GM21390 (cell line): ENCODE data around the gene NAPSA.

Experiments
- ATAC-seq: cut with Tn5 transposase; IDR thresholded peaks from one replicate; pipeline ENCODE4 v1.9.1; 2021; ENCODE audit not compliant: unreplicated experiment

The NAPSA gene

DNA sequence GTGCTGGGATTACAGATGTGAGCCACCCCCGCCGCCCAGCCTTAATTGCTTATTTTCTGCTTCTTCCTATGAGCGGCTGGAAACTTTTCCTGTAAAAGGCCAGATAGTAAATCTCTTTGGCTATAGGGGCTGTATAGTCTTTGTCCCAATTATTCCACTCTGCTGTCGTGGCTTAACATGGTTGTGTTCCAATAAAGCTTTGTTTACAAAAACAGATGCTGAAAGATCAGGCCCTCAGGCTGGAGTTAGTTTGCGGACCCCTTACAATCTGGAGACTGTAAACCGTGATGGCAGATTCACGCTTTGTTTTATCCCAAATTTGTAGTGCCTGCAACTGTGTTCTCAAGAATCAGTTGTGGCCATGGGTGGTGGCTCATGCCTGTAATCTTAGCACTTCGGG lies 47.0 kb downstream of the NAPSA start:
- ATAC-seq = no peak

DNA sequence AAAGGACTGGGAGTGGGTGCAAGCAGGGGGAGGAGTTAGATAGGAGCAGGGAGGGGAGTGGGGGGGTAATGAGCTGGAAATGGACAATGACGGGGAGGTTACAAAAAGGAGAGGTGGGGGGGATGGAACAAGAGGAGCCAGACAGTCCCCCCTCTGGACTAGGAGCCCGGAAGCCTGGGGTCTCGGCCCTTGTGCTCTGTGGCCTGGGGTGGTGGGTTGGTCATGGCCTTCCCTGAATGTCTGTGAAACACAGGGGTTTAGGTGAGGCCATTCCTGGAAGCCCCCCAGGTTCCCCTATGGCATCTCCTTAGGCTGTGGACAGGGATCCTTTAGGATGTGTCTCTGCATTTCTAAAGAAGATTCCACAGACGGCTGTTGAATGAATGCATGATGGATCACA lies 48.3 kb downstream of the NAPSA start:
- no peak for ATAC-seq

DNA sequence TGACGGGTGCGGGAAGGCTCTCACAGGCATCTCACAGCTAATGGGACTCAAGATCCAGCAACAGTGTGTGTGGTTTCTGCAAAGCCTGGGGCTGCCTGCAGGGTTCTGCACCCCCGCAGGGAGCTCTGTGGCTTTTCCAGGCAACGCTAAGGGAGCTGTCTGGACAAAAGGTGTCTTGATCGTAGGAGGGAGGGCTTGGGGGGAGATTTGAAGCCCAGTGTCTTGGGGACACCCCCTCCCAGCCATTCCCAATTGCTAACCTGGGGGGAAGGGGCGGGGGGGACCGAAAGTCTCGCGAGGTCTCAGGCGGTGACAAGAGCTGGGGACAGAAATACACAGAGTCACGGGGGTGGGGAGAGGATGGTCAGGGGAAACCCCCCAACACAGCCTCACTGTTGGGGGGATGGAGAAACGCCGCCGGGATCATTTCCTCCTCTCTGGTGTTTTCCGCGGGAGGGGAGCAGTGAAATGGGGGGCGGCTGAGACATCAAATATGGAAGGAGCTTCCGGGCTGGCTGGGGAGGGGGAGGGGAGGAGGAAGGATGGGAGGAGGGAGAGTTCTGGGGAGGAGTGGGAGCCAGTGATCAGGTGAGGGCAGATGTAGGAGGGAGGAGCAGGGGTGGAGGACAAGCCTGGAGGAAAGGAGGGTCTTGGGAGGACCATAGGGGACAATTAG lies 49.5 kb downstream of the NAPSA start:
- ATAC-seq = no peak

DNA sequence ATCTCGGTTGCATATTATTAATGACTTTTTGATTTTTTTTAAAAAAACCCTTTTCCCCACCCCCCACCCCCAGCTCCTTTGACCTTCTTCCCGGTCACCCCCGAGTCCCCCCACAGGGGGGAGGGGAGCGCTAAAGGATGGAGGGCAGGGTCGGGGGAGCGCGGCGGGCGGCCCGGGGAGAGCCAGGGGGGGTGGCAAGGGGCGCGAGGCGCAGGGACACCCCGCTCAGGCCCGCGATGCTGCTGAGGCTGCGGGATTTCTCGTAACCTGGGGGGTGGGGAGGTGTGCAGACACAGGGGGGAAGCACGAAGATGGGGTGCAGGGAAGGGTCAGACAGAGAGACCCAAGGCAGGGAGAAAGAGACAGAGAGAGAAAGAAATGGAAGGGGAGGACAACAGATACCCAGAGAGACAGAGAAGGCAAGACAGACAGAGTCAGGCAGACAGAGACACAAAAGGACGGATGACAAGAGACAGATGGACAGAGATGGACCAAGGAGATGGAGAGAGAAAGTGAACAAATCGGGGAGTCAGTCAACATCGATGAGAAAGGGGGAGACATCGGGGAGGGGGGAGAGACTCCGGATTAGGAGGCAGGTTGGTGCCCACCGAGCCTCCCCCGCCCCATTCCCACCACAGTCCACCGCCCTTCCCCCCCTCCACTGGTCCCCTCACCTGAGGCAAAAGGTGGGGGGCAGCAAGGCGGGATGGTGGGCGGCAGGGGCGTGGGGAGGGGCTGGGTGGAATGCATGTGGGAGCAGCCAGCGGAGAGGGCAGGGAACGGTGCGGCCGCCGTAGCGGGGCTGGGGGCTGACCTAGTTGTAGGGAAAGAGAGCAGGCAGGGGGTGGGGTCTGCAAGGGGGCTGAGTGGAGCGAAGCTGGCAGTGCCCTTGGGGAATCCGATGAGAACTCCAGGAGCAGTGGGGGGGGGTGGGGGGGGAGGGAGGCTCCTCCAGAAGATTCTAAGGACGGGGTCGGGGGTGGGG lies 50.4 kb downstream of the NAPSA start:
- ATAC-seq = no peak

DNA sequence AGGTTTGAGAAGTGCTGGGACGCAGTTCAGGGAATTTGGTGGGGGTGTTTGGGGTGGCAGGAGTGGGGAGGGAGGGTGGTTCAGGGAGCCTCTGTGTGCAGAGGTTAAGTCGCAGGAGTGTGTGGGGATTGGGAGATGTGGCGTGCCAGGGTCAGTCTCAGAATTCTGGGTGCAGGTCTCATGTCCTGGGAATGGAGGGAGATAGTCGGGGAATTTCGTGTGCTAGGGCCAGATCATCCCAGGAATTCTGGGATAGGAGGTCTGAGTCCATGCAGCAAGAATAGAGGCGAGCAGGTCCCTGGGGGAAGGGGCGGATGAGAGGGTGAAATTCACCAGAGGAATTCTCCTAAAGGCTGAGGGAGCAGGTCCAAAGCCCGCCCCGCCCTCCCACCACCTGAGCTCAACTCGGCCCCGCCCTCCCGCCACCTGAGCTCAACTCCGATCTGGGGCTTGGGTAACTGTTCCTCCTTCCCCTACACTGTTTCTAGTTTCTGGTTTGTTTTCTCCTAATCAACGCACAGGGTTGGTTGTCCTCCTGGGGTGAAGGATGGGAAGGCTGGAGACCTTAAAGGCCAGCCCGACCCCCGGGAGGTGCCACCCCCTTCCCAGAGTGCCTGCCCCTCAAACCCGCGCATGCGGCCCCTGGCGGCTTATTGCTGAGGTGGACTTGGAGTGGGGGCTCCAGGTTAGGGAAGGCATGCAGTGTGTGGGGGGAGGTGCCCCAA lies 51.5 kb downstream of the NAPSA start:
- ATAC-seq = no peak

DNA sequence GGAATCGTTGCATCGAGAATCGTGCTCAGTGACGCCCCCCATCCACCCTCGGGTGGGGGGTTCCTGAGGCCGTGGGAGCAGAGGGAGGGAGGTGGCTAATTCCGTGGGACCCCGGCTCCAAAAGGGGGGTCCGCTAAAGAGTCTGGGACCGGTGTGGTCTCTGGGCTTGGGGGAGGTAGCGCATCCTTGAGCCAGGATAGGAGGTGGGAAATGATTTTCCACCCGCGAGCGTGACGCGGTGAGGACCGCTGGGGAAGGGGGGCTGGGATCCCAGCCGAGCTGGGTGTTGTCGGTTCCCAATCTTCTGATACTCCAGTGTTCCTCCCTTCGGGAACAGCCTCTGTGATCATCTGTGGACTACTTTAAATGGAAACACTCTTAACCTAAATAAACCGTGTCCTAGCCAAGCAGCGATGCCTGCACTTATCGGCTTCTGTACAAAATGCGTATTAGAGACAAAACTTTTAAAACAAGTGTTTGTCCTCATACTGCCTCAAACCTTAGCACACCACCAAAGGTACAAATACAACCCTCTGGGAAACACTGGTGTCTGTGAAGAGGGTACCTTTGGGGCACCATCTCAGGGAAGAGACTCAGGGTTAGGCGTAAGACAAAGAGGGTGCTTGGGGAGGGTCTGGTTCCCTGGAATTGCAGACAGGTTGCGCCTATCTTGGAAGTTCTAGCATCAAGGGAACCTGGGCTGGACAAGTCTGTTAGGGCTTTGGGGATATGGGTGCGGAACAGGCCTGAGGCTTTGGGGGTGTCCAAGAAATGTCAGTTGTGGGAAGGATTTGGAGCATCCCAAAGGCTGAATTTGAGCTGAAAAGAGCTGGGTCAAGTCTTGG lies 52.2 kb downstream of the NAPSA start:
- no peak for ATAC-seq

DNA sequence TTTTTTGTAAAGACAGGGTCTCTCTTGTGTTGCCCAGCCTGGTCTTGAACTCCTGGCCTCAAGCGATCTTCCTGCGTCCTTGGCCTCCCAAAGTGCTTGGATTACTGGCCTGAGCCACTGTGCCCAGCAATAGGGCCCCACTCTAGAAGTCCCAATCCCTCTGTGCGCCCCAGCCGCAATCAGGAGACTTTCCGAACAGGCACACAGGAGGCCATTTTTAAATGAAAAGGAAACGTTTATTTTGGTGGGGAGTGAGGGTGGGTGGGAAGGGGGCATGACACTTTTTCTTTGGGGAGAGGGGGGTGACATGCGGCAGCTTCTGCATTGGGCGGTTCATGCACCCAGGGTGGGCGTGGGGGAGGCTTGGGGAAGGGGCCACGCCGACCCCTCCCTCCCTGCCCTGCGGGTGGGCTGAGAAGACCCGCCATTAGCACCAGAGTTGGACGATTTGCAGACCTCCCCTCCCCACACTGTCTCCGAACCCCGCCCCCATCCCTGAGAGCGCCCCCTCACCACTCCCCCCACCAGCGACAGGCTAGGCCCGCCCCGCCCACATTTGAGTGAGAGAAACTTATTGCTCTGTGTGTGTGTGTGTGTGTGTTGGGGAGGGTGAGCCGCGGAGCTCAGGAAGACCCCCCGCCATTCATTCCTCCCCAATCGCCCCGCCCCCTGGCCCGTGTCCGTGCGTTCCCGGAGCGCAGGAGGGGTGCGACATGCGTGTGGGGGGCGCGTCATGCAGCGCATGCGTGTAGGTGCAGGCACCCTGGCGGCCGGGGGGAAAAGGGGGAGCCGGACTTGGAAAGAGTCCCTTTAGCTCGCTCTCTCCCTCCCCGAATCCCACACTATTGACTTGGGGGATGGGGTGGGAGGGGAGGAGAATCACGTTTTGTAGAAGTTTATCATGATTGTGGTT lies 53.5 kb downstream of the NAPSA start:
- ATAC-seq = no peak

DNA sequence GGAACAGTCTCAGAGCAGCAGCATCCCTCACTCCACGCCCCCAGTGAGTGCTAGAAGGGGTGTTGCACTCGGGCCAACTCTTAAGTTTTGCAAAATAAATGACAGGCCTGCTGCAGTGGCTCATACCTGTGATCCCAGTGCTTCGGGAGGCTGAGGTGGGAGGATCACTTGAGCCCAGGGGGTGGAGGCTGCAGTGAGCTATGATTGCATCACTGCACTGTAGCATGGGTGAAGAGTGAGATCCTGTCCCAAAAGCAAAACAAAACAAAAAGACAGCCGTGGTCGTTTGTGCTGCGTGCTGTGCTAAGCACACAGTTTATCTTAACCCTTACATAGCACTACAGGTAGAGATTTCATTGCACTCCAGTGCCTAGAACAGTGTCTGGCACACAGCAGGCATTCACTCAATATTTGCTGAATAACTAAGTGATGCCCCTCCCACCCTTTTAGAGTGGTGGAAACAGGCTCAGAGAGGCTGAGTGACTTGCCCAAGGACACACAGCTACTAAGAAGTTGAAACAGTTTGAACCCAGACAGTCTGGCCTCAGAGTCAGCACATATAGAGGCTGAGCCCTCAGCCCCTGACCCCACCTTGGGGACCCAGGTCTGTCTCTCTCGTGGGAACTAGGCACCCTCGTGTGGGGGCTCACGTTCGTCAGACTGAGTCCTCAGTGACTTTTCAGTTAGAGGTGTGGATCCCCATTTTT lies 54.5 kb downstream of the NAPSA start:
- no peak for ATAC-seq

DNA sequence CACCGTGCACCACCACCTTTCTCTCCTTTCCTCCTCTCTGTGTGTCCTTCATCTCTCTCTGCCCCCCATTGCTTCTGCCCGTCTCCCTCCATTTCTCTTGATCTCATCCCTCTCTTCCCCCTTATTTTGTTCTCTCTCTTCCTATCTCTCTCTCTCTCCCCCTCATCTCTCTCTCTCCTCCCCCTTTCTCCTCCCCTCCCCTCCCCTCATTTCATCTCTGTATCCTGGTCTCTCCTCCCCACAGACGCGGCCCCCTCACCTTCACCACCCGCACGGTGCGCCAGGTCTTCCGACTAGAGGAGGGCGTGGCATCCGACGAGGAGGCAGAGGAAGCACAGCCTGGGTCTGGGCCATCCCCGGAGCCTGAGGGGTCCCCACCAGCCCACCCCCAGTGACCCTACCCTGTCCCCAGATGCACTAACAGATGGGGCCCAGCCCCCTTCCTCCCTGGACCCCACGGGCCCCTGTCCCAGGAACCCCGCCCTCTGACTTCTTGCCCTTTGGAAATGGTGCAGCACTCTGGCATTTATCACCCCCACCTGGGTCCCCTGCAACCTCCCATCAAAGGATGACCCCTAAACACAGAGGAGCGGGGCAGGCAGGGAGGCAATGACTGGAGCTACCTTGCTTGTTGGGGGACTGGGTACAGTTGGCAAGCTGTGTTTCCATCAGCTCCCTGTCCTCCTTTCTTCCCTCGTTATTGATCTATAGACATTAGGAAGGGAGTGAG lies 55.9 kb downstream of the NAPSA start:
- ATAC-seq = no peak

DNA sequence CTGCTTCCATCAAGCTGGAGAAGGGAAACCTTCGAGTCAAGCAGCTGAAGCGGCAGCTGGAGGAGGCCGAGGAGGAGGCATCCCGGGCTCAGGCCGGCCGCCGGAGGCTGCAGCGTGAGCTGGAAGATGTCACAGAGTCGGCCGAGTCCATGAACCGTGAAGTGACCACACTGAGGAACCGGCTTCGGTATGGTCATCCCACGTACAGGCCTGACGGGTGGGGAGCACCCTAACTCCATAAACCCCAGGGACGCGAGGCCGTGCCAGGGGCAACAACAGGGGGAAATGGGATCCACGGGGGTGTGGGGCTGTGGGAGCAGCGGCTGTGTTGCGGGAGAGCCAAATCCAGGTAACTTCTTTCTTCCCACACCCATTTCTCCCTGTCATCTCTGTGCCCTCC lies 56.4 kb downstream of the NAPSA start:
- ATAC-seq = no peak
